Colon (tissue), 2 donors: ENCODE data around the gene MXI1.
A peak's percentile ranks its signal among the peaks of the same experiment; 100 is the strongest.
"Not testable (repeated sequence)": the region's sequence is repeated elsewhere in the genome, so short reads cannot be mapped to it uniquely, and the experiment has no call there.

ENCODE experiments used
- FAIRE-seq: peaks from 2 replicates; lab custom pipeline; 2012; peaks lifted over from hg19 to GRCh38; lab: Jason Lieb, UNC
- donor health status: control.
- donor health status: control.

The MXI1 gene

DNA sequence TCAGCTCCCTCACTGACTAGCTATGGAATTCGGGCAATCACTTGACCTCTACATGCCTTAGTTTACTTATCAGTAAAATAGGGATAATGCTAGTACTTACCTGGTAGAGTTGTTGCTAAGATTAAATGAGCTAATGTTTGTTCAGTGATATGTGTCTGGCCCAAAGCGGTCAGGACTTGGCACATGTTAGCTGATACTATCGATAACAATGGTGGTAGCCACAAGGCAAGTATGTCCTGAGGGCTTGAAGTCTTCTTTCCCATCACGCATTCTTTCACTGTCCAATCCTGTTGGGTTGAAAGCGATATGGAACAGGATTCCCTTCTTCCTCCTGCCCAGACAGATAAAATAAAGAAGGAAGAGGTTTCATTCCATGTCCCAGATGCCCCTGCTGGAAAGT lies 25.5 kb upstream of the MXI1 start:
- FAIRE-seq, result no peak

GRCh38 chr10:110184398-110184797 lies 23.0 kb upstream of the MXI1 start:
- no peak for FAIRE-seq

DNA sequence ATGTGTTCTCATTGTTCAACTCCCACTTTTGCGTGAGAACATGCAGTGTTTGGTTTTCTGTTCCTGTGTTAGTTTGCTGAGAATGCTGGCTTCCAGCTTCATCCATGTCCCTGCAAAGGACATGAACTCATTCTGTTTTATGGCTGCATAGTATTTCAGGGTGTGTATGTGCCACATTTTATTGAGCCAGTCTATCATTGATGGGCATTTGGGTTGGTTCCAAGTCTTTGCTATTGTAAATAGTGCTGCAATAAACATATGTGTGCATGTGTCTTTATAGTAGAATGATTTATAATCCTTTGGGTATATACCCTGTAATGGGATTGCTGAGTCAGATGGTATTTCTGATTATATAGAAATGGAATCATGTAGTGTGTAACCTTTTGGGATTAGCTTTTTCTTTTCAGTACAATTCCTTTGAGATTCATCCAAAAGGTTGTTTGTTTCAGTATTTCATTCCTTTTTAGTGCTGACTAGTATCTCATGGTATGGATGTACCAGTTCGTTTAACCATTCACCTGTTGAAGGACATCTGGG lies 21.7 kb upstream of the MXI1 start:
- FAIRE-seq, result not testable (repeated sequence)

GRCh38 chr10:110190170-110190569 lies 17.2 kb upstream of the MXI1 start:
- FAIRE-seq, result peak; percentile 43

GRCh38 chr10:110192552-110192951 lies 14.9 kb upstream of the MXI1 start:
- no peak for FAIRE-seq

- FAIRE-seq, result no peak
These were observed 6.9 kb upstream of the MXI1 start for GRCh38 chr10:110200503-110200902.

DNA sequence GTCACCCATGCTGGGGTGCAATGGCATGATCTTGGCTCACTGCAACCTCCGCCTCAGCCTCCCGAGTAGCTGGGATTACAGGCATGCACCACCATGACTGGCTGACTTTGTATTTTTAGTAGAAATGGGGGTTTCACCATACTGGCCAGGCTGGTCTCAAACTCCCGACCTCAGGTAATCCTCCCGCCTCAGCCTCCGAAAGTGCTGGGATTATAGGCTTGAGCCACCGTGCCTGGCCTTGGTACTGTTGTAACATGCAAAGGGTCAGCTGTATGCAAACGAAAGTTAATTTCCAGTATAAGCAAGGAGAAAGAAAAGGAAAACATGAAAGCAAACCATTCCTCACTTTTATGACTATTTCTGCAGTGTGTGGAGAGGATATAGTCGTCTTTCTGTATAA lies 6.4 kb upstream of the MXI1 start:
- FAIRE-seq, result not testable (repeated sequence)

- FAIRE-seq, result no peak
These were observed 3.6 kb upstream of the MXI1 start for GRCh38 chr10:110203500-110204455.

- no peak for FAIRE-seq
These were observed 2.2 kb upstream of the MXI1 start for GRCh38 chr10:110205051-110205675.

GRCh38 chr10:110207805-110208613 lies 604 bp downstream of the MXI1 start:
- no peak for FAIRE-seq

- no peak for FAIRE-seq
These were observed 1.4 kb downstream of the MXI1 start for GRCh38 chr10:110208614-110209453.

DNA sequence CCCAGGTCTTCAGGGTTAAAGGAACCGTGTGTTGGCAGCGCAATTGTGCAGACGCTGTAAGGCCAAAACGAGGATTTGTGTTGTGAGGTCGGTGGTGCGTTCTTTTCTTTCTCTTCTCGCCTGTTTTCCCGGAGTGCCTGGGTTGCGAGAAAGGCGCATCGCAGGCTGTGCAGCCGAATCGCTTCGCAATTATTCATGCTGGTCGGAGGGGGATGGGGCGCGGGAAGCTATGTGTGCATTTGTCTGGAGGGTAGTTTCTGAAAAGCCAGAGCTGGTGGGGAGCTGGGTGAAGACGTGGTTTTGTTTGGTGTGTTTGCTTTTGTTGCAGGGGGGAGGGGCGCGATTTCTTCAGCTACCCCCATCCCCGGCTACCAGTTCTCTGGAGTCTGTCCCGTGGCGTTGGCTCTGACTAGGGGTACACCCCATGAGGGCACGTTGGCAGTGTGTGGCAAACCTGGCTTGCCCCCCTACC lies 2.1 kb downstream of the MXI1 start:
- FAIRE-seq, result no peak

DNA sequence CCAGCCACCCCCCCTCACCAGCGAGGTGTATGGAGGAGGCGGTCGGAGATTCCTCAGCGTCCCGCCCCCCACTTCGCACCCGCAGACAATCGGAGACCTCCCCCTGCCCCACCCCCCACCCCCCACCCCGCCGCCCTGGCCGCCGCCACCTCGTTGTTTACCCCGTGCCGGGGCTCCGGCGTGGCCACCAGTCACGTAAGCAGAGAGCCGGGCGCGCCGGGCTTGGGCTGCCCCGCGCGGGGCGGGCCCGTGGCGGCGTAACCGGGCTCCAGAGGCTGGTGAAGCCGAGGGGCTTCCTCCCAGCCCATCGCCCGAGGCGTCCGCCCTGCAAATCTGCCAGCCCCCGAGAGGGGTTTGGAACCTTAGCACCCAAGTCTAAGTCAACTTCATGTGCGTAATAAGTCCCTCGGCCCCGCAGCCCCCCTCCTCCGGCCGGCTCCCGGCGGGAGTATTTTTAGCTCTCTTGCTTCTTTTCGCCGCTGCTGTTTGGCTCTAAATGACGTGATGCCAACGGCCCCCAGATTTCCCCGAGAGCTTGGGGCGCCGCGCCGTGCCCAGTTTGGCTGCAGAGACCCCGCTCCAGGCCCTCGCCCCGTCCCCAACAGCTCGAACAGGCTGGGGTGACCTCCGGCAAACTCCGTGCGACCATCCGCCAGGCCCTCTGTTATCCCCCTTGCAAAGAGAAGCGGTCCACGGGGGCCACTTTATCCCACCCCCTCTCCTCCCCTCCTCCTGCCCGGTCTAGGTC lies 2.7 kb downstream of the MXI1 start:
- FAIRE-seq, result no peak

GRCh38 chr10:110210674-110211464 lies 3.5 kb downstream of the MXI1 start:
- no peak for FAIRE-seq

- no peak for FAIRE-seq
These were observed 4.0 kb downstream of the MXI1 start for GRCh38 chr10:110211465-110211843.

GRCh38 chr10:110212119-110213006 lies 5.0 kb downstream of the MXI1 start:
- no peak for FAIRE-seq

DNA sequence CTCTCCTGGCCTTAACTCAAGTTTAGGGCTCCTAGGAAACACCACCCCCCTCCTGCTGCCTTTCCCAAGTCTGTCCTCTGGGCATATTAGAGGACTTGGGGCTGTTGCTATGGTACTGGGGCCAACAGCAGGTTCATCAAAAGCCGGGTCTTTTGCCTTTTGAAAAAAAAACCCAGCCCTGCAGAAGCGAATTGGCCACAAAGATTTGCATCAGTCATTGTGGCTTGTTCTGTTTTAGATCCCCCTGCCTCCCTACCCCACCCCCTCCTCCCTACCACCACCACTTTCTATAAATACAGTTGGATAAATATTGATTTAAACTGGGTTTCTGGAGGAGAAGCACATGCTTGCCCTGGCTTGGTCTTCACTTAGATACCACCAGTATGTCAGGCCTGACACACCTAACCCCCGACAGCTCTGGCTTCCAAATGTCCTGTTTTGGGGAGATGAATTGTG lies 7.0 kb downstream of the MXI1 start:
- FAIRE-seq, result no peak
